Loucy (cell line): ENCODE results near the gene GRM2.
"Not testable (repeated sequence)": the region's sequence is repeated elsewhere in the genome, so short reads cannot be mapped to it uniquely, and the experiment has no call there.

ENCODE experiments used
- H2AFZ ChIP-seq: fragments of 200-600 bp; sonication (generic); 2 replicates; pipeline ENCODE4 v1.6.0; 2016; ENCODE audit warnings: antibody characterized with exemption, mild to moderate bottlenecking, low read length, moderate library complexity
- H3F3A ChIP-seq: fragments of 200-600 bp; 2 replicates; pipeline ENCODE4 v1.6.0; 2016; ENCODE audit warnings: antibody characterized with exemption, low read depth, mild to moderate bottlenecking
- H3K27me3 ChIP-seq: fragments of 200-600 bp; sonication (generic); 2 replicates; pipeline ENCODE4 v1.6.1; 2014; ENCODE audit warnings: low read length, mild to moderate bottlenecking; ENCODE audit not compliant: insufficient read depth, poor library complexity, severe bottlenecking
- H3K36me3 ChIP-seq: fragments of 200-600 bp; sonication (generic); 2 replicates; pipeline ENCODE4 v1.6.1; 2016; ENCODE audit warnings: low read length; ENCODE audit not compliant: insufficient read depth
- H3K4me1 ChIP-seq: fragments of 200-600 bp; sonication (generic); 2 replicates; pipeline ENCODE4 v1.5.1; 2014; ENCODE audit warnings: low read length, mild to moderate bottlenecking; ENCODE audit not compliant: insufficient read depth, poor library complexity, severe bottlenecking
- H3K4me2 ChIP-seq: fragments of 200-600 bp; sonication (generic); 2 replicates; pipeline ENCODE4 v1.6.0; 2014; ENCODE audit warnings: antibody characterized with exemption, low read length, low read depth, mild to moderate bottlenecking; ENCODE audit not compliant: poor library complexity, severe bottlenecking
- H3K4me3 ChIP-seq: fragments of 200-600 bp; sonication (generic); 2 replicates; pipeline ENCODE4 v1.5.1; 2014; ENCODE audit warnings: low read length, mild to moderate bottlenecking, mixed read lengths; ENCODE audit not compliant: poor library complexity, severe bottlenecking
- H3K79me2 ChIP-seq: fragments of 200-600 bp; sonication (generic); 2 replicates; pipeline ENCODE4 v1.6.1; 2014; ENCODE audit warnings: low read length; ENCODE audit not compliant: insufficient read depth
- H3K9ac ChIP-seq: fragments of 200-600 bp; sonication (generic); 2 replicates; pipeline ENCODE4 v1.6.0; 2014; ENCODE audit warnings: mild to moderate bottlenecking, low read depth, low read length, moderate library complexity; ENCODE audit not compliant: poor library complexity, severe bottlenecking
- H3K9me2 ChIP-seq: fragments of 200-600 bp; sonication (generic); replicated peaks from 2 replicates; pipeline ENCODE4 v1.6.1; 2016; ENCODE audit warnings: low read depth, low read length, mixed read lengths
- H3K9me3 ChIP-seq: fragments of 200-600 bp; sonication (generic); 2 replicates; pipeline ENCODE4 v1.6.1; 2014; ENCODE audit warnings: mild to moderate bottlenecking, antibody characterized with exemption, low read length, low read depth; ENCODE audit not compliant: insufficient read depth
- H4K20me1 ChIP-seq: fragments of 200-600 bp; sonication (generic); 2 replicates; pipeline ENCODE4 v1.6.0; 2014; ENCODE audit warnings: antibody characterized with exemption, low read length, mild to moderate bottlenecking; ENCODE audit not compliant: insufficient read depth, poor library complexity, severe bottlenecking
- EZH2phosphoT487 ChIP-seq: fragments of 200-600 bp; IDR thresholded peaks from 2 replicates; pipeline ENCODE4 v1.6.1; 2018; ENCODE audit warnings: antibody characterized with exemption, mild to moderate bottlenecking, moderate library complexity, borderline replicate concordance
- TF ChIP-seq, protein P1 (sequence below): fragments of 200-600 bp; sonication (generic); conservative IDR thresholded peaks from 2 replicates; pipeline ENCODE4 v1.5.1; 2014; ENCODE audit warnings: mild to moderate bottlenecking, antibody characterized with exemption, low read length

Gene GRM2

DNA sequence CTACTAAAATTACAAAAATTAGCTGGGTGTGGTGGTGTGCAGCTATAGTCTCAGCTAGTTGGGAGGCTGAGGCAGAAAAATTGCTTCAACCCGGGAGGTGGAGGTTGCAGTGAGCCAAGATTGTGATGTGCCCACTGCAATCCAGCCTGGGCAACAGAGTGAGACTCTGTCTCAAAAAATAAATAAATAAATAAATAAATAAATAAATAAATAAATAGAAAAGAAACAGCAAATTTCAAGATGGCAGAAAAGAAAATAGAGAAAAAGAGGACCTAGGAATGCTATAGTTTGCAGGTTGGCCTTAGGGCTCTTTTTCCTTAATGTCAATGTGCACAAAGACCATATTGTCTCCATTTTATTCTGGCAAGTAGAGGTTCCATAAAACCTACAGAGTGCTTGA is 44.0 kb downstream of the GRM2 start:
- Histone ChIP-seq H2AFZ (no peak overlapping the region), H3K4me2 (no peak overlapping the region), H3K79me2 (no peaks in the 10 kb centered on the region), H3K9me3 (no peaks in the 10 kb centered on the region), H3K27me3 (no peaks in the 10 kb centered on the region), H4K20me1 (no peaks in the 10 kb centered on the region), H3K4me1 (no peaks in the 10 kb centered on the region), H3K4me3 (no peak overlapping the region), H3K9ac (no peak overlapping the region), H3K36me3 (no peaks in the 10 kb centered on the region), H3F3A (no peaks in the 10 kb centered on the region), H3K9me2 (no peaks in the 10 kb centered on the region)
- TF ChIP-seq, protein P1, sequence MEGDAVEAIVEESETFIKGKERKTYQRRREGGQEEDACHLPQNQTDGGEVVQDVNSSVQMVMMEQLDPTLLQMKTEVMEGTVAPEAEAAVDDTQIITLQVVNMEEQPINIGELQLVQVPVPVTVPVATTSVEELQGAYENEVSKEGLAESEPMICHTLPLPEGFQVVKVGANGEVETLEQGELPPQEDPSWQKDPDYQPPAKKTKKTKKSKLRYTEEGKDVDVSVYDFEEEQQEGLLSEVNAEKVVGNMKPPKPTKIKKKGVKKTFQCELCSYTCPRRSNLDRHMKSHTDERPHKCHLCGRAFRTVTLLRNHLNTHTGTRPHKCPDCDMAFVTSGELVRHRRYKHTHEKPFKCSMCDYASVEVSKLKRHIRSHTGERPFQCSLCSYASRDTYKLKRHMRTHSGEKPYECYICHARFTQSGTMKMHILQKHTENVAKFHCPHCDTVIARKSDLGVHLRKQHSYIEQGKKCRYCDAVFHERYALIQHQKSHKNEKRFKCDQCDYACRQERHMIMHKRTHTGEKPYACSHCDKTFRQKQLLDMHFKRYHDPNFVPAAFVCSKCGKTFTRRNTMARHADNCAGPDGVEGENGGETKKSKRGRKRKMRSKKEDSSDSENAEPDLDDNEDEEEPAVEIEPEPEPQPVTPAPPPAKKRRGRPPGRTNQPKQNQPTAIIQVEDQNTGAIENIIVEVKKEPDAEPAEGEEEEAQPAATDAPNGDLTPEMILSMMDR: no peak
- no peak for TF ChIP-seq EZH2phosphoT487

DNA sequence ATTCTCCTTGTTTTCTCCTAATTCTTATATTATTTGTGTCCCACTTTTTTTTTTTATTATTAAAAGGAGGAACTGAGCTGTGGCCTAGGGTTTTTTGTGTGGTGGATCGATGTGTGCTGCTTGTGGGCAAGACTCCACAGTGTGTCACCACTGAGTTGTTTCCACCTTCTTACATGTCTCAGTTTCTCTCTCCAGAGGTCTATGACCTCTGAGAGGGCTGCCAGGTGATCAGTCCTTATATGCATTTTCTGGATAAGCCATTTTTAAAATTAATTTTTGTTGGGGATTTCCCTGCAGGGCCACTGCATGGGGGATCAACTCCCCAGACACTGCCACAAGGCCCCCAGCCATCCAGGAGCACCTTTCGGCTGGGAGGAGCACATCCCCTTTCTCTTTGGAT is 44.4 kb downstream of the GRM2 start:
- no peak overlapping the region for H3K4me3 ChIP-seq
- H3K4me1 ChIP-seq: no peaks in the 10 kb centered on the region
- no peaks in the 10 kb centered on the region for H3K36me3 ChIP-seq
- H3K9ac ChIP-seq: no peak overlapping the region
- TF ChIP-seq EZH2phosphoT487: no peak
- TF ChIP-seq, protein P1: no peak
- H3F3A ChIP-seq: no peaks in the 10 kb centered on the region
- H4K20me1 ChIP-seq: no peaks in the 10 kb centered on the region
- H2AFZ ChIP-seq: no peak overlapping the region
- no peaks in the 10 kb centered on the region for H3K9me2 ChIP-seq
- no peaks in the 10 kb centered on the region for H3K27me3 ChIP-seq
- H3K9me3 ChIP-seq: no peaks in the 10 kb centered on the region
- H3K79me2 ChIP-seq: no peaks in the 10 kb centered on the region
- H3K4me2 ChIP-seq: no peak overlapping the region

DNA sequence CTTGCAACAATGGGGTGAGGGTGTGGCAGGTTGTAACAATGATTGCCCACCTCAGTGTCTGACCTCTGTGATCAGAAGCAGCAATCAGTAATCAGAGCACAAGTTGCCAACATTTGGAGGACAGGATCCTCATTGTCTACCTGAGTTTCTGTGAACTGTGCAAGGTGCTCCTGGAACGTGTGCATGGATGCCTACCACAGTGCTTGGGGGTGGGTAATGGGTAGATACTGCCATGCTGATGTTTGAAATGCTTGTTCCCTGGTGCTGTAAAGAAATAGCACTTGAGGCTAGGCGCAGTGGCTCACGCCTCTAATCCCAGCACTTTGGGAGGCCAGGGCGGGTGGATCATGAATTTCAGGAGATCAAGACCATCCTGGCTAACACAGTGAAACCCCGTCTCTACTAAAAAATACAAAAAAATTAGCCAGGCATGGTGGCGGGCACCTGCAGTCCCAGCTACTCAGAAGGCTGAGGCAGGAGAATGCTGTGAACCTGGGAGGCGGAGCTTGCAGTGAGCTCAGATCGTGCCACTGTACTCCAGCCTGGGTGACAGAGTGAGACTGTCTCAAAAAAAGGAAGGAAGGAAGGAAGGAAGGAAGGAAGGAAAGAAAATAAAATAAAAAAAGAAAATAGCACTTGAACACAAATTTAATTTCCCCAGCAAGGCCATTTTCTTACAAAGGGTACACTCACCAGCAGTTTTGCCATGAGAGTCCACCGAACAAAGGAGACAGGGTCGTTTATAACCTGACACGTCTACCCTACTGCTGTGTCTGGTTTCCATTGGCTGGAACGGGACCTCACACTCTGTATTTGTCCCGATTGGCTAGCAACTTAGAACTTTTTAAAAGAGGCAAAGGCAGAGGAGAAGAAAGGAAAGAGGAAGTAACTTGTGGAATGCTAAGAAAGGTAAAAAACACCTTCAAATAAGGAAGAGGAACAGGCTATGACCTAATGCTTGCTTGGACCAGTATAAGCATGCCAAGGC is 47.2 kb downstream of the GRM2 start:
- not testable (repeated sequence) for H3K4me3 ChIP-seq, H3K27me3 ChIP-seq, H3K79me2 ChIP-seq, H3K9me2 ChIP-seq, H3K36me3 ChIP-seq, H3K9me3 ChIP-seq, H3K9ac ChIP-seq, H3K4me1 ChIP-seq, H3K4me2 ChIP-seq, H3F3A ChIP-seq, H4K20me1 ChIP-seq
- peak overlapping the region; percentile 18; the same call in 1 of the 2 replicates for H2AFZ ChIP-seq

DNA sequence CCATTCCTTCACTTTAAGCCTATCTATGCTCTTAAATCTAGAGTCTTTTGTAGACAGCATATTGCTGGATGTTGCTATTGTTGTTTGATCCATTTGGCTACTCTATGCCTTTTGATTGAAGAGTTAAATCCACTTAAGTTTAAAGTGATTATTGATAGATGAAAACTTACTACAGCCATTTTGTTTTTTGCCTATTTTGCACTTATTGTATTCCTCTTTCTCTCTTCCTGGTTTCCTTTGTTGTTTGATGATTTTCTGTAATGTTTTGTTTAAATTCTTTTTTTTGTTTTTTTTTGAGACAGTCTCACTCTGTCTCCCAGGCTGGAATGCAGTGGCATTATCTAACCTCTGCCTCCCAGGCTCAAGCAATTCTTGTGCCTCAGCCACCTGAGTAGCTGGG is 52.3 kb downstream of the GRM2 start:
- H3K4me3 ChIP-seq: no peak overlapping the region
- no peak overlapping the region for H3K4me2 ChIP-seq
- H3K9me3 ChIP-seq: peaks cover 5% of the 10 kb centered on the region
- no peaks in the 10 kb centered on the region for H3F3A ChIP-seq
- peaks cover 6% of the 10 kb centered on the region for H3K27me3 ChIP-seq
- TF ChIP-seq, protein P1: no peak
- no peak for TF ChIP-seq EZH2phosphoT487
- no peak overlapping the region for H2AFZ ChIP-seq
- H3K36me3 ChIP-seq: no peaks in the 10 kb centered on the region
- no peak overlapping the region for H3K9ac ChIP-seq
- 0 out of 2 replicates have a peak, but pooled peaks cover 4% of the 10 kb centered on the region for H3K9me2 ChIP-seq
- no peaks in the 10 kb centered on the region for H4K20me1 ChIP-seq
- H3K4me1 ChIP-seq: no peaks in the 10 kb centered on the region
- no peaks in the 10 kb centered on the region for H3K79me2 ChIP-seq
